MM.1S (cell line): ENCODE results near the gene TBPL2.
"Not testable (repeated sequence)": the region's sequence is repeated elsewhere in the genome, so short reads cannot be mapped to it uniquely, and the experiment has no call there.

Experiments
- DNase-seq: peaks from one replicate; pipeline ENCODE4 v3.0.0-alpha.2; 2015
- H2AFZ ChIP-seq: fragments of 300-600 bp; sonication (generic); 2 replicates; pipeline ENCODE4 v1.6.0; 2016; ENCODE audit warnings: antibody characterized with exemption, low read length
- H3F3A ChIP-seq: fragments of 300-600 bp; sonication (generic); 2 replicates; pipeline ENCODE4 v1.6.1; 2016; ENCODE audit warnings: mild to moderate bottlenecking, antibody characterized with exemption, low read length, moderate library complexity, mixed read lengths; ENCODE audit not compliant: insufficient read depth
- H3K27ac ChIP-seq: fragments of 300-600 bp; sonication (generic); 2 replicates; pipeline ENCODE4 v1.5.1; 2016; ENCODE audit warnings: mild to moderate bottlenecking, low read length
- H3K27me3 ChIP-seq: fragments of 300-600 bp; sonication (generic); replicated peaks from 2 replicates; pipeline ENCODE4 v1.6.0; 2016; ENCODE audit warnings: low read length; ENCODE audit not compliant: insufficient read depth
- H3K36me3 ChIP-seq: fragments of 300-600 bp; sonication (generic); replicated peaks from 2 replicates; pipeline ENCODE4 v1.6.1; 2016; ENCODE audit warnings: mild to moderate bottlenecking, low read length, mixed read lengths; ENCODE audit not compliant: insufficient read depth
- H3K4me1 ChIP-seq: fragments of 300-600 bp; sonication (generic); 2 replicates; pipeline ENCODE4 v1.6.1; 2016; ENCODE audit warnings: low read length, mixed read lengths
- H3K4me2 ChIP-seq: fragments of 300-600 bp; sonication (generic); 2 replicates; pipeline ENCODE4 v1.6.0; 2016; ENCODE audit warnings: low read depth, low read length
- H3K4me3 ChIP-seq: fragments of 300-600 bp; sonication (generic); 2 replicates; pipeline ENCODE4 v1.5.1; 2016; ENCODE audit warnings: low read length, mixed read lengths
- H3K79me2 ChIP-seq: fragments of 300-600 bp; sonication (generic); 2 replicates; pipeline ENCODE4 v1.6.1; 2016; ENCODE audit warnings: mixed run types, low read length, mixed read lengths
- H3K9ac ChIP-seq: fragments of 300-600 bp; sonication (generic); 2 replicates; pipeline ENCODE4 v1.6.1; 2016; ENCODE audit warnings: low read length, mixed read lengths
- H3K9me2 ChIP-seq: fragments of 300-600 bp; sonication (generic); replicated peaks from 2 replicates; pipeline ENCODE4 v1.6.1; 2016; ENCODE audit warnings: mild to moderate bottlenecking, low read length, mixed read lengths; ENCODE audit not compliant: insufficient read depth
- H3K9me3 ChIP-seq: fragments of 300-600 bp; sonication (generic); replicated peaks from 2 replicates; pipeline ENCODE4 v1.6.1; 2016; ENCODE audit warnings: mild to moderate bottlenecking, low read length, mixed read lengths; ENCODE audit not compliant: insufficient read depth
- H4K20me1 ChIP-seq: fragments of 300-600 bp; sonication (generic); 2 replicates; pipeline ENCODE4 v1.6.1; 2016; ENCODE audit warnings: mild to moderate bottlenecking, low read length, moderate library complexity, mixed read lengths; ENCODE audit not compliant: insufficient read depth
- CTCF ChIP-seq: fragments of 300-600 bp; sonication (generic); IDR thresholded peaks from 2 replicates; pipeline ENCODE4 v1.5.1; 2016; ENCODE audit warnings: antibody characterized with exemption, low read length, mixed read lengths
- EZH2 ChIP-seq: fragments of 300-600 bp; sonication (generic); optimal IDR thresholded peaks from 2 replicates; pipeline ENCODE3; 2017; ENCODE audit warnings: low read depth, mild to moderate bottlenecking, antibody characterized with exemption, low read length, mixed read lengths
- EZH2phosphoT487 ChIP-seq: fragments of 300-600 bp; sonication (generic); IDR thresholded peaks from 2 replicates; pipeline ENCODE4 v1.6.1; 2018; ENCODE audit warnings: antibody characterized with exemption, low read length

TBPL2 gene

GRCh38 chr14:55383541-55384140 lies 56.8 kb downstream of the TBPL2 start:
- Histone ChIP-seq H3F3A (no peaks in the 10 kb centered on the region), H3K4me3 (no peak overlapping the region), H3K9ac (no peak overlapping the region), H3K9me2 (no peaks in the 10 kb centered on the region), H3K79me2 (no peaks in the 10 kb centered on the region), H3K36me3 (no peaks in the 10 kb centered on the region), H2AFZ (no peak overlapping the region), H3K4me2 (no peak overlapping the region), H3K27me3 (no peaks in the 10 kb centered on the region), H3K27ac (no peak overlapping the region), H3K9me3 (no peaks in the 10 kb centered on the region), H4K20me1 (no peaks in the 10 kb centered on the region), H3K4me1 (no peaks in the 10 kb centered on the region)
- TF ChIP-seq EZH2 (no peak), EZH2phosphoT487 (no peak), CTCF (no peak)
- DNase-seq, result no peak

- H3K4me3 ChIP-seq, H3K36me3 ChIP-seq, DNase-seq, H3K9me2 ChIP-seq, H3K4me2 ChIP-seq, H3K27ac ChIP-seq, H3F3A ChIP-seq, H3K9ac ChIP-seq, H2AFZ ChIP-seq, H4K20me1 ChIP-seq, H3K79me2 ChIP-seq, H3K9me3 ChIP-seq, H3K27me3 ChIP-seq, H3K4me1 ChIP-seq: not testable (repeated sequence)
Observed at GRCh38 chr14:55383056-55383466, 57.4 kb downstream of the TBPL2 start.

- DNase-seq, result no peak
- no peak overlapping the region for H2AFZ ChIP-seq
- no peak overlapping the region for H3K4me2 ChIP-seq
- H3K9me2 ChIP-seq, result no peaks in the 10 kb centered on the region
- no peak overlapping the region for H3K9ac ChIP-seq
- no peaks in the 10 kb centered on the region for H3K9me3 ChIP-seq
- no peak overlapping the region for H3K4me3 ChIP-seq
- H3F3A ChIP-seq, result no peaks in the 10 kb centered on the region
- H3K27me3 ChIP-seq, result no peaks in the 10 kb centered on the region
- no peaks in the 10 kb centered on the region for H4K20me1 ChIP-seq
- no peaks in the 10 kb centered on the region for H3K4me1 ChIP-seq
- TF ChIP-seq EZH2phosphoT487 (no peak), CTCF (no peak), EZH2 (no peak)
- no peaks in the 10 kb centered on the region for H3K36me3 ChIP-seq
- H3K27ac ChIP-seq, result no peak overlapping the region
- no peaks in the 10 kb centered on the region for H3K79me2 ChIP-seq
Observed at GRCh38 chr14:55382483-55382882, 57.9 kb downstream of the TBPL2 start.

- H2AFZ ChIP-seq, result no peak overlapping the region
- no peak overlapping the region for H3K9ac ChIP-seq
- DNase-seq, result no peak
- H3F3A ChIP-seq, result no peaks in the 10 kb centered on the region
- no peaks in the 10 kb centered on the region for H3K27me3 ChIP-seq
- H3K79me2 ChIP-seq, result no peaks in the 10 kb centered on the region
- no peak overlapping the region for H3K27ac ChIP-seq
- no peaks in the 10 kb centered on the region for H3K9me3 ChIP-seq
- H3K4me1 ChIP-seq, result no peaks in the 10 kb centered on the region
- TF ChIP-seq CTCF, result no peak
- TF ChIP-seq EZH2phosphoT487, result no peak
- TF ChIP-seq EZH2, result no peak
- H3K4me3 ChIP-seq, result no peak overlapping the region
- H4K20me1 ChIP-seq, result no peaks in the 10 kb centered on the region
- H3K36me3 ChIP-seq, result no peaks in the 10 kb centered on the region
- no peak overlapping the region for H3K4me2 ChIP-seq
- no peaks in the 10 kb centered on the region for H3K9me2 ChIP-seq
Observed at GRCh38 chr14:55381561-55381960, 58.9 kb downstream of the TBPL2 start.
